Measurements from ENCODE around the gene RETREG1. TPM values are rescaled to one million over a fixed set of nuclear protein-coding genes. Genes with fewer than 3 reads are reported as not detected.

The RETREG1 gene
- total RNA-seq, 1 experiment from 2014 or later, result not detected

DNA sequence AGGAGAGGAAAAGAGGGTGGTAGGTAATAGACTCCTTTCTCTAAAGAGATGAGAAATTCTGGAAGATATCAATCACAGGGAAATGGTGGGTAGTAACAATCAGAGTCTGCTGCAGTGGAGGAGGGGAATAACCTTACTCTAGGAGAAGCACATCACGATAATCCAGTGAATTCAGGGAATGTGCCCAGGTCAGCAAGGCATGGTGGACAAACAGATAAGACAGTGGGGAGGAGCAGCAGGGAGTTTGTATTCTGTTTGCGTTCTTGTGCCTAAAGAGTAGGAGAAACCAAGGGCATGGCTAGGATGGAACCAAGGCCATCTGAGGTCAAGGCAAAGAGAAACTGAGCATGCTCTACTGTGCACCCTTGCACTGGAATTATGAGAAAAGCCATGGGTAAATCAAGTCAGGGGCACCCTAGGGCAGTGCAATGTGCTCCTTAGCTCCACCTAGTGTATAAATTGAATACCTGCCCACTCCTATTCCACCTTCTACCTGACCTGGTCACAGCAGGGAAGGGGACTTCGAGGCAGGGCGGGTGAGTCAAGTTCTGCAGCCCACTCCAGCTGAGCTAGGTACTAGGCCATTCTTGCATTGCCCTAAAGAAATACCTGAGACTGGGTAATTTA, 31.6 kb downstream of the RETREG1 start:
- H3K36me3 ChIP-seq (ENCODE audit: insufficient read depth, low read length), result no peaks in the 10 kb centered on the region
- DNase-seq, result peak; percentile 44
- H3K27ac ChIP-seq (ENCODE audit: low read length), result no peak overlapping the region
- no peaks in the 10 kb centered on the region; the same call in 1 of the 2 replicates for H3K27me3 ChIP-seq (ENCODE audit: low read length)
- no peak overlapping the region for H3K4me2 ChIP-seq (ENCODE audit: low read depth, low read length, poor library complexity, severe bottlenecking)
- peaks cover 8% of the 10 kb centered on the region for H3K4me1 ChIP-seq (ENCODE audit: low read length)
- H3K79me2 ChIP-seq (ENCODE audit: low read length), result no peaks in the 10 kb centered on the region
- no peak overlapping the region for H3K4me3 ChIP-seq (ENCODE audit: low read length)
- H4K20me1 ChIP-seq (ENCODE audit: insufficient read depth, low read depth, low read length), result no peaks in the 10 kb centered on the region
- H3K9me3 ChIP-seq (ENCODE audit: low read length), result no peaks in the 10 kb centered on the region
- no peak overlapping the region for H3K9ac ChIP-seq (ENCODE audit: low read length)
- no peaks in the 10 kb centered on the region for H3K9me2 ChIP-seq (replicated peaks; ENCODE audit: insufficient read depth, low read length)
- H2AFZ ChIP-seq (ENCODE audit: low read length), result no peak overlapping the region

DNA sequence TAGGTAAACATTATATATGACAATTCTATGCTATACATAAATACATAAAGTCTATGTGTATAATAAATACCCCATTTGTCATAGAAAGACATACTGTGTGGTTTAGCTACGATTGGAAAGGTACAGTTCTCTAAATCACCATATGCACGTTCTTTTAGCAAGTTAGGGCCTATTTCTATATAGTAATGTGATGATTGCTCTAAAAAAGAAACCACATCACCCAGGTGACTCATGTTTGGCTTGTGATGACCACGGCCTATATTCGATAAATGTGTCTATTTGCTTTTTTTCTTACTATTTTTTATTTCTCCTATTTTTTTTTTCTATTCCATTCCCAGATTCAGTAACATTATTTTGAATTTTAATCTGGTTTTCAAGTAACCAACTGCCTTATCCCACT, 34.7 kb downstream of the RETREG1 start:
- Histone ChIP-seq H3K9ac (ENCODE audit: low read length) (no peak overlapping the region), H2AFZ (ENCODE audit: low read length) (no peak overlapping the region), H3K36me3 (ENCODE audit: insufficient read depth, low read length) (no peaks in the 10 kb centered on the region), H4K20me1 (ENCODE audit: insufficient read depth, low read depth, low read length) (no peaks in the 10 kb centered on the region), H3K4me3 (ENCODE audit: low read length) (no peak overlapping the region), H3K9me3 (ENCODE audit: low read length) (no peaks in the 10 kb centered on the region), H3K79me2 (ENCODE audit: low read length) (no peaks in the 10 kb centered on the region), H3K27ac (ENCODE audit: low read length) (no peak overlapping the region), H3K27me3 (ENCODE audit: low read length) (no peaks in the 10 kb centered on the region), H3K4me2 (ENCODE audit: low read depth, low read length, poor library complexity, severe bottlenecking) (no peak overlapping the region), H3K4me1 (ENCODE audit: low read length) (peaks cover 8% of the 10 kb centered on the region), H3K9me2 (replicated peaks; ENCODE audit: insufficient read depth, low read length) (no peaks in the 10 kb centered on the region)
- no peak for DNase-seq

DNA sequence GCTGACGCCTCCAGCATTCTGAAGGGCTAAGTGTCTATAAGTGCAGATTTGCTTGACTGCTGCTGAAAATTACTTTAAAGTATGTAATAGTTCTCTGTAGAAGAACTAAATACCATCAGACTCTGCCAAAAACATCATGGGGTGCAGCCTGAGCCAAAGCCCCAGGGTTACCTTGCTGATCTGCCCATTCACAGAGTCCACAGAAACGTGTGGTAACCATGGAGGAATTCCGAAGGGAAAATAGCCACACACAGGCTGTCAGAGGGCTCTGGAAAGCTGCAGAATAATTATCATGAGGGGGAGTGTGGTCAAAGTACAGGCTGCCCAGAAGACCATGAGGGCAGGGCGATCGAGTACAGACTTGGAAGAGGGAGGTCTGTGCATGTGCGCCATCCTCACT, 36.4 kb downstream of the RETREG1 start:
- Histone ChIP-seq H3K27ac (ENCODE audit: low read length) (no peak overlapping the region), H3K9ac (ENCODE audit: low read length) (no peak overlapping the region), H4K20me1 (ENCODE audit: insufficient read depth, low read depth, low read length) (no peaks in the 10 kb centered on the region), H3K79me2 (ENCODE audit: low read length) (no peaks in the 10 kb centered on the region), H3K4me1 (ENCODE audit: low read length) (no peaks in the 10 kb centered on the region), H3K27me3 (ENCODE audit: low read length) (no peaks in the 10 kb centered on the region), H3K4me2 (ENCODE audit: low read depth, low read length, poor library complexity, severe bottlenecking) (no peak overlapping the region), H3K36me3 (ENCODE audit: insufficient read depth, low read length) (no peaks in the 10 kb centered on the region), H2AFZ (ENCODE audit: low read length) (no peak overlapping the region), H3K4me3 (ENCODE audit: low read length) (no peak overlapping the region), H3K9me3 (ENCODE audit: low read length) (no peaks in the 10 kb centered on the region), H3K9me2 (replicated peaks; ENCODE audit: insufficient read depth, low read length) (no peaks in the 10 kb centered on the region)
- DNase-seq, result no peak

DNA sequence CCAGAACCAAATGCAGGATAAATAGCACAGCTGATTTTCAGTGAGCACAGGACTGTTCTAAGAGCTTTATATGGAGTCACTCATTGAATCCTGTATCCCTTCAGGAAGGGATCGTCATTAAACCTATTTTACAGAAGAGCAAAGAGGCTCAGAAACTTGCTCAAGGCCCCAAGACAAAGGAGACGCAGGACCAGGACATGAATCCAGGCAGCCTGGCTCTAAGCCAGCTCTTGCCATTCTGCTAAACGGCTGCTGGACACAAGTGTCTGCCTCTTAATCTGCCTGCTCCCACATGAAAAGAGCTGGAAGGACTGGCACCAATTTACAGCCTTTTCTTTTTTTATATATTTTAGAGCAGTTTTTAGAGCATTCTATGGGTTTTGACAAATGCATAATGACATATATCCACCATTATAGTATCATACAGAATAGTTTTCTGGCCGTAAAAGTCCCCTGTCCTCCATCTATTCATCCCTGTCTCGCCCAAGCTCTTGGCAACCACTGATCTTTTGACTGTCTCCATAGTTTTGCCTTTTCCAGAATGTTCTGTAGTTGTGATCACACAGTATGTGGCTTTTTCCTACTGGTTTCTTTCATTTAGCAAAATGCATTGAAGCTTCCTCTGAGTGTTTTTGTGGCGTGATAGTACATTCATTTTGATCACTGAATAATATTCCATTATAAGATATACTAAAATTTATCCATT, 37.5 kb downstream of the RETREG1 start:
- Histone ChIP-seq H2AFZ (ENCODE audit: low read length) (no peak overlapping the region), H4K20me1 (ENCODE audit: insufficient read depth, low read depth, low read length) (no peaks in the 10 kb centered on the region), H3K4me3 (ENCODE audit: low read length) (no peak overlapping the region), H3K4me2 (ENCODE audit: low read depth, low read length, poor library complexity, severe bottlenecking) (no peak overlapping the region), H3K27me3 (ENCODE audit: low read length) (no peaks in the 10 kb centered on the region), H3K4me1 (ENCODE audit: low read length) (no peaks in the 10 kb centered on the region), H3K27ac (ENCODE audit: low read length) (no peak overlapping the region), H3K79me2 (ENCODE audit: low read length) (no peaks in the 10 kb centered on the region), H3K9me2 (replicated peaks; ENCODE audit: insufficient read depth, low read length) (no peaks in the 10 kb centered on the region), H3K9ac (ENCODE audit: low read length) (no peak overlapping the region), H3K9me3 (ENCODE audit: low read length) (no peaks in the 10 kb centered on the region), H3K36me3 (ENCODE audit: insufficient read depth, low read length) (no peaks in the 10 kb centered on the region)
- DNase-seq, result no peak

DNA sequence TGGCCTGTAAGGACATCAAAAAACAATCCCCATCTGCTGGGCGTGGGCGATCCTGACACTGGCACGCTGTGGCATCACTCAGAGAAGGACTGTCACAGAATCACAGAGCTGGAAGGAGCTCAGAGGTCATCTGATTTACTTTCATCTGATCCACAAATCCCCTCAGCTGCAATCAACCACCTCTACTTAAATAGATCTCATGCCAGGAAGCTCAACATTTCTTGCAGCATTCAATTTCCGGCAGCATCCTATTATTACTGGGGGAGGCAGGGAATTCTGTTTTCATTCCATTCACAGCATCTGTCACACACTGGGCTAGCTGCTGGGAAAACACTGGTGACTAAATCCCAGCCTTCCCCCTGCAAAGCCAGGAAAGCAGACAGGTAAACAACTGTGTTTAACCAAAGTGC, 38.3 kb downstream of the RETREG1 start:
- H3K9me3 ChIP-seq (ENCODE audit: low read length), result no peaks in the 10 kb centered on the region
- no peak for DNase-seq
- no peaks in the 10 kb centered on the region for H3K4me1 ChIP-seq (ENCODE audit: low read length)
- no peaks in the 10 kb centered on the region for H3K9me2 ChIP-seq (replicated peaks; ENCODE audit: insufficient read depth, low read length)
- no peaks in the 10 kb centered on the region for H3K79me2 ChIP-seq (ENCODE audit: low read length)
- no peak overlapping the region for H2AFZ ChIP-seq (ENCODE audit: low read length)
- H3K27ac ChIP-seq (ENCODE audit: low read length), result no peak overlapping the region
- H3K4me2 ChIP-seq (ENCODE audit: low read depth, low read length, poor library complexity, severe bottlenecking), result no peak overlapping the region
- H3K9ac ChIP-seq (ENCODE audit: low read length), result no peak overlapping the region
- H3K36me3 ChIP-seq (ENCODE audit: insufficient read depth, low read length), result no peaks in the 10 kb centered on the region
- H4K20me1 ChIP-seq (ENCODE audit: insufficient read depth, low read depth, low read length), result no peaks in the 10 kb centered on the region
- H3K27me3 ChIP-seq (ENCODE audit: low read length), result no peaks in the 10 kb centered on the region
- H3K4me3 ChIP-seq (ENCODE audit: low read length), result no peak overlapping the region

DNA sequence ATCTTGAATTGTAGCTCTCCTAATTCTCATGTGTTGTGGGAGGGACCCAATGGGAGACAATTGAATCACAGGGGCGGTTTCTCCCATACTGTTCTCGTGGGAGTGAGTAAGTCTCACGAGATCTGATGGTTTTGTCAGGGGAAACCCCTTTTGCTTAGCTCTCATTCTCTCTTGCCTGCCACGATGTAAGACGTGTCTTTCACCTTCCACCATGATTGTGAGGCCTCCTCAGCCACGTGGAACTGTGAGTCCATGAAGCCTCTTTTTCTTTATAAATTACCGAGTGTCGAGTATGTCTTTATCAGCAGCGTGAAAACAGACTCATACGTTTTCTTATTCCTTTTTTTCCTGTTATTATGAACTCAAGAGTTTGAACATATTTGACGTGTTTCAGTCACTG, 39.1 kb downstream of the RETREG1 start:
- no peaks in the 10 kb centered on the region for H3K9me2 ChIP-seq (replicated peaks; ENCODE audit: insufficient read depth, low read length)
- no peaks in the 10 kb centered on the region for H3K36me3 ChIP-seq (ENCODE audit: insufficient read depth, low read length)
- H3K27ac ChIP-seq (ENCODE audit: low read length), result no peak overlapping the region
- no peaks in the 10 kb centered on the region for H3K79me2 ChIP-seq (ENCODE audit: low read length)
- H2AFZ ChIP-seq (ENCODE audit: low read length), result no peak overlapping the region
- H3K4me1 ChIP-seq (ENCODE audit: low read length), result no peaks in the 10 kb centered on the region
- DNase-seq, result peak; percentile 44
- no peak overlapping the region for H3K4me2 ChIP-seq (ENCODE audit: low read depth, low read length, poor library complexity, severe bottlenecking)
- H3K27me3 ChIP-seq (ENCODE audit: low read length), result no peaks in the 10 kb centered on the region
- no peak overlapping the region for H3K9ac ChIP-seq (ENCODE audit: low read length)
- no peaks in the 10 kb centered on the region for H4K20me1 ChIP-seq (ENCODE audit: insufficient read depth, low read depth, low read length)
- no peak overlapping the region for H3K4me3 ChIP-seq (ENCODE audit: low read length)
- no peaks in the 10 kb centered on the region for H3K9me3 ChIP-seq (ENCODE audit: low read length)

DNA sequence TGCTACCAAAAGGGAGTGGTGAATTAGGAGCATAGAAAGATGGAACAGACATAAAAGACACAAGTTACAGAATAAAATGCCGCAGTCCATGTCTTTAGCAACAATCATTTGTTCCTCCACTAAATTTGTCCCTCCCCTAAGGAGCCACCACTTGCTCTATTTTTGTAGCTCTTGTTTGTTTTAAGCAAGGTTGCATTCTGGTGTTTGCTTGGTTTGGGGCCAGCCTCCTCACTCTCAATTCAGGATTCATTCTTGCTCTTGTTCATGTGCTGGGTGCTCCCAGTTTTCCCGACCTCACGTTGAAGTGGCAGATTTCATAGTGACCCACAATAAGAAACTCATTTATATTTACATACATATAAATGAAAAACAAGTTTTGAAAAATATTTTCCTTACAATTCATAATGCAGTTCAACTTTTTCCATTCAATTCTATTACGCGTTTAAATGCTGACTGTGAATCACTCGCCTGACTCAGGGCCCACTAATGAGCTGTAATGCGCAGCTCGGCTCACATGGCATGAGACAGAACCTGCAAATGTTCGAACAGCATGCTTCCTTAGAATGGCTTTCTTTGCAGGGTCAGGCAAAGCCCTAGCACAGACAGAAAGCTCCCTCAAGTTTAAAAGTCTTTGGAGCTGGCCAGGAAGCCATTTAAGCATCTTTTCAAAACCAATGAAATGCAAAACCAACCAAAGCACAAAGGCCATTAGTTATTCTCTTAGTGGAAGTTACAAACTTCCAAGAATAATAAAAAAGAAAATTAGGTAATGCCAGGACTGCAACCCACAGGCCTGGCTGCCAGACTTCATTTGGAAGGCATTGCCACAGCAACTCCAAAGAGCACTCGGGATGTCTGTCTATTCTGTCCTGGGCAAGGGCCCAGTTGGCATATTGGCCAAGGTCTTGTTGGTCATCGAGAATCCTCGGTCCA, 41.7 kb downstream of the RETREG1 start:
- H3K9me3 ChIP-seq (ENCODE audit: low read length), result no peaks in the 10 kb centered on the region
- H3K4me2 ChIP-seq (ENCODE audit: low read depth, low read length, poor library complexity, severe bottlenecking), result no peak overlapping the region
- no peaks in the 10 kb centered on the region for H4K20me1 ChIP-seq (ENCODE audit: insufficient read depth, low read depth, low read length)
- no peak overlapping the region for H3K9ac ChIP-seq (ENCODE audit: low read length)
- no peaks in the 10 kb centered on the region for H3K4me1 ChIP-seq (ENCODE audit: low read length)
- no peaks in the 10 kb centered on the region for H3K27me3 ChIP-seq (ENCODE audit: low read length)
- H3K27ac ChIP-seq (ENCODE audit: low read length), result no peak overlapping the region
- no peak overlapping the region for H2AFZ ChIP-seq (ENCODE audit: low read length)
- no peak for DNase-seq
- no peaks in the 10 kb centered on the region for H3K9me2 ChIP-seq (replicated peaks; ENCODE audit: insufficient read depth, low read length)
- H3K4me3 ChIP-seq (ENCODE audit: low read length), result no peak overlapping the region
- H3K79me2 ChIP-seq (ENCODE audit: low read length), result no peaks in the 10 kb centered on the region
- no peaks in the 10 kb centered on the region for H3K36me3 ChIP-seq (ENCODE audit: insufficient read depth, low read length)

DNA sequence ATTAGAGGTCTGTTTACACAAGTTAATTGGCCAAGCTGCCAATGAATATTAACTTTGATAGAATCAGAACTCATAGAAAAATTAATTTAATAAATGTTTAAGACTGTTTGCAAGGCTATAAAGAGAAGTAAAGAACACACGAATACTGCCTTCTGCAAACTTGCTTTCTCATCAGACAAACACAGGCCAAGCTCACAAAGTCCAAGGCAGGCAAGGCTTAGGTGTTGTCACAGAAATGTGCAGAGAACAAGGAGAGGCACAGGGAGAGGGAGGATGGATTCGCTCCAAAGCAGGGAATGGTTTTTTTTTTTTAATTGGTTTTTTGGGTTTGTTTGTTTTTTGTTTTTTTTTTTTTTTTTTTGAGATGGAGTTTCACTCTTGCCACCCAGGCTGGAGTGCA, 43.4 kb downstream of the RETREG1 start:
- Histone ChIP-seq H3K27me3 (ENCODE audit: low read length) (no peaks in the 10 kb centered on the region), H3K9me3 (ENCODE audit: low read length) (no peaks in the 10 kb centered on the region), H3K4me1 (ENCODE audit: low read length) (no peaks in the 10 kb centered on the region), H3K4me3 (ENCODE audit: low read length) (no peak overlapping the region), H3K9ac (ENCODE audit: low read length) (no peak overlapping the region), H2AFZ (ENCODE audit: low read length) (no peak overlapping the region), H4K20me1 (ENCODE audit: insufficient read depth, low read depth, low read length) (no peaks in the 10 kb centered on the region), H3K79me2 (ENCODE audit: low read length) (no peaks in the 10 kb centered on the region), H3K36me3 (ENCODE audit: insufficient read depth, low read length) (no peaks in the 10 kb centered on the region), H3K27ac (ENCODE audit: low read length) (no peak overlapping the region), H3K4me2 (ENCODE audit: low read depth, low read length, poor library complexity, severe bottlenecking) (no peak overlapping the region), H3K9me2 (replicated peaks; ENCODE audit: insufficient read depth, low read length) (no peaks in the 10 kb centered on the region)
- no peak for DNase-seq

All from Karpas-422 (cell line).